Amygdala (tissue), 56 donors: ENCODE results near the gene ERO1A.

Experiments used
- DNase-seq, 56 donors: peaks; one replicate each; lab custom pipeline; 2025; lab: John Stamatoyannopoulos, UW

ERO1A gene

DNA sequence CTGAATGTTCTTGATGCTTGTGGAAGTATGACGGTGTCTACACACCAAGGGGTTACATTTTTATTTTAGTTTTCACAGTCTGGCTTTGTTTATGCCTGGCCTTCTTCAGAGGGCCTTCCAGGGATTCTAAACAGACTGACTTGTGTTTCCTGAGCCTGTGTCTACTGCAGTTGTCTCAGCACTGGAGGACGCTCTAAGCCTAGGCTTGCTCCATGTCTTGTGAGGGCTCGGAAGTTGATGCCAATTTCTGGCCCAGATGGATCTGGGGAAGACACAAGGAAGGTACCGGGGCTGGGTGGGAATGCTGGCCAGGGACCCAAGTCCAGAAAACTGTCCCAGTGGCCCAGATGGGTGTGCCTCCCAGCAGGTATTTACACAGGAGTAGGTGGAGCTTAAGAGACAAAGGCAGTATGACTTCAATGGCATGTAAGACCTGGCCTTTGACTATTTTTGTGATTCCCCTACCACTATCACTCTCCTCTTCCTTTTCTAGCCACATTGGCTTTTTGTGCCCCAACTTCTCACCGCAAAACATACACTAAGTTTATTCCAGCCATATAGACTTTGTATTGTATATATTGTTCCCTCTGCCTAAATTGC lies 85.8 kb downstream of the ERO1A start:
- no peak for DNase-seq

DNA sequence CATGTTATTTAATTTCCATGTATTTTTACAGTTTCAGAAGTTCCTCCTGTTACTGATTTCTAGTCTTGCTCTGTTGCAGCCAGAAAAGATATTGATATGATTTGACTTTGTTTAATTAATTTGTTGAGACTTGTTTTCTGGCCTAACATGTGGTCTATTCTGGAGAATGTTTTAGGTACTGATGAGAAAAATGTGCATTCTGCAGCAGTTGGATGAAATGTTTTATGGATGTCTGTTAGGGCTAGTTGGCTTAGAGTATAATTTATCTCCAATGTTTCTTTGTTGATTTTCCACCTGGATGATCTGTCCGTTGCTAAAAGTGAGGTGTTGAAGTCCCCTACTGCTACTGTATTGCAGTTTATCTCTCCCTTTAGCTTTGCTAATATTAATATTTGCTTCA lies 88.3 kb downstream of the ERO1A start:
- no peak for DNase-seq

DNA sequence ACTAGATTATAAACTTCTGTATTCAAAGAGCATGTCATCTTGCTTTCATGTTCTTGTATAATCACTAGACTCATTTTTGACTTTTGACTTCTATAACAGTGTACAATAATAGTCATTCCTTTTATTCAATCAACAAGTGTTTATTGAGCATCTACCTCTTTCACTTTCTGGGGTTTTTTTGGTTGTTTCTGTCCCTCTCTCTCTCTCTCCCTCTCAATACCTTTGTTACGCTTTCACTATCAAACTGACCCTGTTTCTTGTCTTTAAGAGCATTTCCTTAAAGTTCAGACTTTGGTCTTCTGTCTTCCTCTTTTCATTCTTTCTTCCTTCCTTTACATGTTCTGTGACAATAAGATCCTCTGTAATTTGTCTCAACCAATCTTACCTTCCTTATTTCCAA lies 93.2 kb downstream of the ERO1A start:
- DNase-seq: no peak

DNA sequence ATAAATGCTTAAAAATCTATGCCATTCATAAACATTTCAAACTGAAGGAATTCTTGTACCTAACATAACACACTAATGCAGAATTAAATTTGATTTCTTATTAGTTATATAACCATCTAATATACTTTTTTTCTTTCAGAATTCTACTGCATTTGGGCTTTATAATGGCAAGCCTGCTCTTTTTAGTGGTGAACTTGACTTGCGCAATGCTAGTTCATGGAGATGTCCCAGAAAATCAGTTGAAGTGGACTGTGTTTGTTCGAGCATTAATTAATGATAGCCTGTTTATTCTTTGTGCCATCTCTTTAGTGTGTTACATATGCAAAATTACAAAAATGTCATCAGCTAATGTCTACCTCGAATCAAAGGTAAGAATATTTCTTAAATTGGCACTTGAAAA lies 95.4 kb downstream of the ERO1A start:
- DNase-seq: no peak

DNA sequence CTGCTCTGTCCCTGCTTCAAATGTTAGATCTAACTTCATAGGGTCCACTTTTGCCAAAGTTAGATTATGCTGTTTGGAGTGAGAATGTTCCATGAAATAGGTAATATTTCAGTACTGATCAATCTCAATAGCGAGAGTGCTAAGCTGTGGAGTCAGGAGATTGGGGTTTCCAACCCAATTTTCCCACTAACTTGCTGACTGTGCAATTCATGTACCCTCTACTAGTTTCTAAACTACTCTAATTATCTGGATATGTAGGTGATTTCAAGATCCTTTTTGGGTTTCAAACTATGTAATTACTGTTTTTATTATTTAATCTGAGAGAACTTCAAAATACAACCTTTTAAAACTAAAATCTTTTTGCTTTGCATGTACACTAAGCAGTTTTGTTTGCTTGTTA lies 96.8 kb downstream of the ERO1A start:
- DNase-seq: no peak

DNA sequence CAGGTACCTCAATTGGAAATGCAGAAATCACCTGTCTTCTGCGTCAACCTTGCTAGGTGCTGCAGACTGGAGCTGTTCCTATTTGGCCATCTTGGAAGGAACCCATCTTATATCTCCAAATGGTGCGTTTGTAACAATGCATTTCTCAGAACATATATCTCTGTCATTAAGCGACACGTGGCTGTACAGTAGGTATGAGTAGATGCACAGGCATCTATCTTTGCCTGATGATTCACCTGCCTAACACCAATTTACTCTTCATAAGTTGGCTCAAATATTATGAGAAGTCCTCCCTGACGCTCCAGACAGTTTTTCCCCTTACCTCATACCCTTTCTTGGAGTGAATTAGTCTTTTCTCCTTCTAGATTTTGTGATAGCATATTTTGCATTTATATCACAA lies 98.5 kb downstream of the ERO1A start:
- DNase-seq: no peak

DNA sequence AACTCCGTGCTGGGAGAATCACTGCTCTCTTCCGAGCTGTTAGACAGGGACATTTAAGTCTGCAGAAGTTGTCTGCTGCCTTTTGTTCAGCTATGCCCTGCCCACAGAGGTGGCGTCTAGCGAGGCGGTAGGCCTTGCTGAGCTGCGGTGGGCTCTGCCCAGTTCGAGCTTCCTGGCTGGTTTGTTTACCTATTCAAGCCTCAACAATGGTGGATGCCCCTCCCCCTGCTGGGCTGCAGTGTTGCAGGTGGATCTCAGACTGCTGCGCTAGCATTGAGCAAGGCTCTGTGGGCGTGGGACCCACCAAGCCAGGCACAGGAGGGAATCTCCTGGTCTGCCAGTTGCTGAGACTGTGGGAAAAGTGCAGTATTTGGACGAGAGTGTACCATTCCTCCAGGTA lies 99.0 kb downstream of the ERO1A start:
- no peak for DNase-seq

DNA sequence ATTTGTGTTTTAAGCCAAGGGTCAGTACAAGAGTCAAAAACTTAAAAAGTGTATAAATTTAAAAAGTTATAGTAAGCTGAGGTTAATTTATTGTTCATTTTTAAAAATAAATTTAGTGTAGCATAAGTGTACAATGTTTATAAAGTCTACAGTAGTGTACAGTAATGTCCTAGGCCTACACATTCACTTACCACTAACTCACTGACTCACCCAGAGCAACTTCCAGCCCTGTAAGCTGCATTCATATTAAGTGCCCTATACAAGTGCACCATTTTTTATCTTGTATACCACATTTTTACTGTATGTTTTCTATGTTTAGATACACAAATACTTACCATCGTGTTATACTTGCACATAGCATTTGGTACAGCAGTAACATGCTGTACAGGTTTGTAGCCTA lies 105.0 kb downstream of the ERO1A start:
- no peak for DNase-seq
